Kidney (tissue), 14 donors: ENCODE data around the gene SLC9A1. TPM values are rescaled to one million over a fixed set of nuclear protein-coding genes. Genes with fewer than 3 reads are reported as not detected.
"Not testable (repeated sequence)": the region's sequence is repeated elsewhere in the genome, so short reads cannot be mapped to it uniquely, and the experiment has no call there.

Source experiments
- DNase-seq, 5 donors: peaks; one replicate each; pipeline ENCODE4 v3.0.0-alpha.2; 2013 to 2020
- FAIRE-seq: peaks from 2 replicates; lab custom pipeline; 2012; peaks lifted over from hg19 to GRCh38; lab: Jason Lieb, UNC
- H3K27ac ChIP-seq, 2 donors: one replicate each; pipeline ENCODE4 v1.7.0; 2013; ENCODE audit warnings: low read depth in 2 of 2, low read length in 2 of 2, inconsistent platforms in 1 of 2
- H3K27me3 ChIP-seq: one replicate; pipeline ENCODE4 v1.7.1; 2013; ENCODE audit warnings: low read length, inconsistent platforms; ENCODE audit not compliant: control insufficient read depth, insufficient read depth
- H3K36me3 ChIP-seq, 3 donors: one replicate each; pipeline versions ENCODE4 v1.7.0 to v1.7.1; 2013; ENCODE audit warnings: low read length in 3 of 3, control low read depth in 1 of 3, inconsistent platforms in 1 of 3; ENCODE audit not compliant: insufficient read depth in 3 of 3, control insufficient read depth in 2 of 3
- H3K4me1 ChIP-seq, 3 donors: one replicate each; pipeline versions ENCODE4 v1.7.0 to v1.7.1; 2013; ENCODE audit warnings: low read length in 3 of 3, inconsistent platforms in 1 of 3, low read depth in 1 of 3; ENCODE audit not compliant: control insufficient read depth in 2 of 3, insufficient read depth in 2 of 3
- H3K4me3 ChIP-seq, 3 donors: one replicate each; pipeline versions ENCODE4 v1.7.0 to v1.8.1; 2013; ENCODE audit warnings: low read length in 3 of 3, control low read depth in 1 of 3, inconsistent platforms in 1 of 3
- H3K9ac ChIP-seq, 3 donors: one replicate each; pipeline versions ENCODE4 v1.7.0 to v1.7.1; 2013; ENCODE audit warnings: low read length in 3 of 3, control low read depth in 1 of 3, inconsistent platforms in 1 of 3
- H3K9me3 ChIP-seq, 3 donors: one replicate each; pipeline versions ENCODE4 v1.7.0 to v1.7.1; 2013; ENCODE audit warnings: low read length in 3 of 3, control low read depth in 1 of 3, inconsistent platforms in 1 of 3; ENCODE audit not compliant: control insufficient read depth in 2 of 3, insufficient read depth in 1 of 3
- intact Hi-C: fragments of 100-400 bp; cut with DNase I; formaldehyde crosslinking; loops from one replicate; pipeline ENCODE4 v1.11.1; 2022
- polyA plus RNA-seq: library from polyadenylated mRNA; stranded (reverse); fragments of 350-450 nt; fragmentation: Illumina TruSeq; extraction: RNeasy Lipid Tissue Mini Kit (QIAGEN cat#74804); gene quantifications from one replicate; pipeline ENCODE4 v1.2.3, GENCODE V29; 2014; ENCODE audit warnings: low read depth, low replicate concordance; ENCODE audit not compliant: insufficient read depth
- total RNA-seq: library from RNA; stranded (reverse); fragmentation: NEBNext Ultra II Directional; extraction: Animal tissue kit (Norgen Biotek cat#: 25700); gene quantifications from one replicate; pipeline ENCODE4 v1.2.1, GENCODE V29; 2021
- TF ChIP-seq, protein P1 (sequence below): IDR thresholded peaks from 3 replicates; pipeline ENCODE4 v1.5.1; 2012; ENCODE audit warnings: mild to moderate bottlenecking, moderate library complexity, borderline replicate concordance; ENCODE audit not compliant: insufficient read depth; ENCODE audit errors: extremely low read depth
- donor health status: control.
- donor health status: control.
- donor health status: control.
- donor health status: control.
- donor health status: control.
- donor health status: DM: yes; HTN: yes; CAD: no.
- donor health status: Normal renal cell carcinoma (clear cell type).

SLC9A1 gene
- total and polyA plus RNA-seq, 2 donors from 2014 or later: 19.3 to 29.8 TPM

DNA sequence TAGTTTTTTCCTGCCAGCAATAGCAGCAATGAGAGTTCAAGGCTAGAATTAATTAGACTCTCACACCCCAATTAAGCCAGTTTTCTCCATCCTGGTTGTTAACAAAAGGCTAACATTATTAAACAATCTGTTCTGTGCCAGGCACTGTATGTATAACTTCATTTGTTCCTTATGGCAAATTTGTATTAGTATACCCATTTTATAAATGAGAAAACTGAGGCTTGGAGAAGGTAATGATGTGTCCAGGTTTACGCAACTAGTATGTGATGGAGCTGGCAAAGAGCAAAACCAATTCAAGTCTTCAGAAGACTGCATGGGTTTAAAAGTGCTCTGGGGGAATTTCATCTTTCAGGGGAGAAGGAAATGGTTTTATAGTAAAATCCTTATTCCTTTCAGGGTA is 38.3 kb upstream of the SLC9A1 start:
- TF ChIP-seq, protein P1, sequence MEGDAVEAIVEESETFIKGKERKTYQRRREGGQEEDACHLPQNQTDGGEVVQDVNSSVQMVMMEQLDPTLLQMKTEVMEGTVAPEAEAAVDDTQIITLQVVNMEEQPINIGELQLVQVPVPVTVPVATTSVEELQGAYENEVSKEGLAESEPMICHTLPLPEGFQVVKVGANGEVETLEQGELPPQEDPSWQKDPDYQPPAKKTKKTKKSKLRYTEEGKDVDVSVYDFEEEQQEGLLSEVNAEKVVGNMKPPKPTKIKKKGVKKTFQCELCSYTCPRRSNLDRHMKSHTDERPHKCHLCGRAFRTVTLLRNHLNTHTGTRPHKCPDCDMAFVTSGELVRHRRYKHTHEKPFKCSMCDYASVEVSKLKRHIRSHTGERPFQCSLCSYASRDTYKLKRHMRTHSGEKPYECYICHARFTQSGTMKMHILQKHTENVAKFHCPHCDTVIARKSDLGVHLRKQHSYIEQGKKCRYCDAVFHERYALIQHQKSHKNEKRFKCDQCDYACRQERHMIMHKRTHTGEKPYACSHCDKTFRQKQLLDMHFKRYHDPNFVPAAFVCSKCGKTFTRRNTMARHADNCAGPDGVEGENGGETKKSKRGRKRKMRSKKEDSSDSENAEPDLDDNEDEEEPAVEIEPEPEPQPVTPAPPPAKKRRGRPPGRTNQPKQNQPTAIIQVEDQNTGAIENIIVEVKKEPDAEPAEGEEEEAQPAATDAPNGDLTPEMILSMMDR: no peak
- H3K27ac ChIP-seq: no peak overlapping the region
- H3K27me3 ChIP-seq: no peaks in the 10 kb centered on the region
- no peaks in the 10 kb centered on the region for H3K9me3 ChIP-seq
- H3K36me3 ChIP-seq: no peaks in the 10 kb centered on the region
- no peaks in the 10 kb centered on the region for H3K4me1 ChIP-seq
- DNase-seq (no peak), FAIRE-seq (no peak)
- intact Hi-C loops: no loop called here
- H3K9ac ChIP-seq: no peak overlapping the region
- H3K4me3 ChIP-seq: no peak overlapping the region

DNA sequence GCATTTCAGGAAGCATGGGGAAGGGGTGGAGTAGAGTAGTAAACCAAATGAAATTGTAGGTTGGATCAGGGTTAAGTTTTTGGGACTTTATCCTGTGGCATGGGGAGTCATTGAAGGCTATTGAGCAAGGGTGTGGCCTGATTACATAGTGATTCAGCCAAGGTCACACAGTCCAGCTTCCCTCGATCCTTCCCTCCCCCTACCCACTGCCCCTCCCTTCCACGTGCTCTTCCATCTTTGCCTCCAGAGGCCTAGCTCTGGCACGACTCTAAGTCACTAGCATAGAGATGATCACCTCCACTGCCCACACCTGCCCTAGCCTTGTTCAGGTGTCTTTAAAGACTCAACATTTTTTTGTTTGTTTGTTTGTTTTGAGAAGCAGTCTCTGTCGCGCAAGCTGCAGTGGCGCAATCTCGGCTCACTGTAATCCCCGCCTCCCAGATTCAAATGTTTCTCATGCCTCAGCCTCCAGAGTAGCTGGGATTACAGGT is 37.2 kb upstream of the SLC9A1 start:
- no peak overlapping the region for H3K27ac ChIP-seq
- no peaks in the 10 kb centered on the region for H3K36me3 ChIP-seq
- intact Hi-C loops: no loop called here
- H3K27me3 ChIP-seq: no peaks in the 10 kb centered on the region
- FAIRE-seq (no peak), DNase-seq (no peak)
- H3K4me1 ChIP-seq: no peaks in the 10 kb centered on the region
- H3K4me3 ChIP-seq: no peak overlapping the region
- H3K9ac ChIP-seq: no peak overlapping the region
- no peaks in the 10 kb centered on the region for H3K9me3 ChIP-seq
- TF ChIP-seq, protein P1: no peak

DNA sequence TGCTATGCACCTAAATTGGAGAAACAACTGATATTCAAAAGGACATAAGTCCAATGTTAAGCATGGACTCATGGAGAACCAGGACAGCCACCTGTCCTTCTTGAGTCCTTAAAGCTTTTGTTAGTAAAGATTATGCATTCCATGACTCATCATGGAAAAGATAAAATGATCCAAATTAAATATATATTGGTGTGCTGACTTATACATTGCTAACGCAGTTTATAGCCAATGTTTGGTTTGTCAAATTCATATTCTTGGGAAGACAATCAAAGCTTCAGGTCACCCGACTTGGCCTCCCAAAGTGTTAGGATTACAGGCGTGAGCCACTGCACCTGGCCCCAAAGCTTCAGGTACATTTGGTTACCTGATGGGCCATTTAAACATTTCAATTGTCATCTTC is 29.7 kb upstream of the SLC9A1 start:
- H3K4me1 ChIP-seq, H3K9ac ChIP-seq, H3K4me3 ChIP-seq, H3K27ac ChIP-seq, H3K36me3 ChIP-seq, H3K9me3 ChIP-seq, FAIRE-seq, H3K27me3 ChIP-seq, intact Hi-C loops, DNase-seq: not testable (repeated sequence)

DNA sequence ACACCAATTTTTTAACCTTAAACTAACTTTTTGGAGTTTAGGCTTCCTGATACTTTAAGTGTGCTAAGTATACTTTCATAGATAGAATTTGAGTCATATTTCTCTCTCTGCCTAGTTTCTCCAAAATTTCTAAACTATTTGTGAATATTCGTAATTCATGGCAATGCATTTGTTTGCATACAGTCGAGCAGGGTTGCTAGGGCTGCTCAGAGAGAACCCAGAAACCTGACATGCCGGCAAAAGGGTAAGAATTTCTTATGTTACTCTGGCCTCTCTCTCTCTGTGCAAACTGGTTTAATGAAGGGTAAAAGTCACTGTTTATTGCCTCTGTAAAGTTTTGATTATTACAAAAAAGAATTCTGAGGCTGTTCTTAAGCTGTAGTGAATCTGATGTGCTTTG is 25.1 kb upstream of the SLC9A1 start:
- DNase-seq (no peak), FAIRE-seq (no peak)
- H3K27ac ChIP-seq: no peak overlapping the region
- intact Hi-C loops: no loop called here
- H3K4me3 ChIP-seq: no peak overlapping the region
- TF ChIP-seq, protein P1: no peak
- no peaks in the 10 kb centered on the region for H3K27me3 ChIP-seq
- H3K9me3 ChIP-seq: peaks cover 0 to 2% (median 0%) of the 10 kb centered on the region in 3 donors
- H3K36me3 ChIP-seq: no peaks in the 10 kb centered on the region
- no peaks in the 10 kb centered on the region for H3K4me1 ChIP-seq
- H3K9ac ChIP-seq: no peak overlapping the region
